GM12864 (cell line): ENCODE results near the gene ZNF184.
"Not testable (repeated sequence)": the region's sequence is repeated elsewhere in the genome, so short reads cannot be mapped to it uniquely, and the experiment has no call there.

Source experiments
- DNase-seq: peaks from one replicate; pipeline ENCODE4 v3.0.0-alpha.2; 2011; ENCODE audit warnings: low read depth
- H3K4me3 ChIP-seq: 2 replicates; pipeline ENCODE4 v1.5.1; 2011; ENCODE audit warnings: mild to moderate bottlenecking, low read depth, low read length, control low read depth
- TF ChIP-seq, protein P1 (sequence below): IDR thresholded peaks from 2 replicates; pipeline ENCODE4 v1.5.1; 2011; ENCODE audit warnings: low read depth, mild to moderate bottlenecking, moderate library complexity, low read length, control low read depth, inconsistent platforms; ENCODE audit errors: missing control alignments

Gene ZNF184

GRCh38 chr6:27439371-27439770 lies 33.5 kb downstream of the ZNF184 start:
- TF ChIP-seq, protein P1, sequence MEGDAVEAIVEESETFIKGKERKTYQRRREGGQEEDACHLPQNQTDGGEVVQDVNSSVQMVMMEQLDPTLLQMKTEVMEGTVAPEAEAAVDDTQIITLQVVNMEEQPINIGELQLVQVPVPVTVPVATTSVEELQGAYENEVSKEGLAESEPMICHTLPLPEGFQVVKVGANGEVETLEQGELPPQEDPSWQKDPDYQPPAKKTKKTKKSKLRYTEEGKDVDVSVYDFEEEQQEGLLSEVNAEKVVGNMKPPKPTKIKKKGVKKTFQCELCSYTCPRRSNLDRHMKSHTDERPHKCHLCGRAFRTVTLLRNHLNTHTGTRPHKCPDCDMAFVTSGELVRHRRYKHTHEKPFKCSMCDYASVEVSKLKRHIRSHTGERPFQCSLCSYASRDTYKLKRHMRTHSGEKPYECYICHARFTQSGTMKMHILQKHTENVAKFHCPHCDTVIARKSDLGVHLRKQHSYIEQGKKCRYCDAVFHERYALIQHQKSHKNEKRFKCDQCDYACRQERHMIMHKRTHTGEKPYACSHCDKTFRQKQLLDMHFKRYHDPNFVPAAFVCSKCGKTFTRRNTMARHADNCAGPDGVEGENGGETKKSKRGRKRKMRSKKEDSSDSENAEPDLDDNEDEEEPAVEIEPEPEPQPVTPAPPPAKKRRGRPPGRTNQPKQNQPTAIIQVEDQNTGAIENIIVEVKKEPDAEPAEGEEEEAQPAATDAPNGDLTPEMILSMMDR: no peak

GRCh38 chr6:27433714-27434113 lies 39.2 kb downstream of the ZNF184 start:
- TF ChIP-seq, protein P1: no peak
- no peak overlapping the region for H3K4me3 ChIP-seq
- no peak for DNase-seq

More at GRCh38 chr6:27439371-27439770, 33.5 kb downstream of the ZNF184 start:
- no peak for DNase-seq
- H3K4me3 ChIP-seq: no peak overlapping the region

DNA sequence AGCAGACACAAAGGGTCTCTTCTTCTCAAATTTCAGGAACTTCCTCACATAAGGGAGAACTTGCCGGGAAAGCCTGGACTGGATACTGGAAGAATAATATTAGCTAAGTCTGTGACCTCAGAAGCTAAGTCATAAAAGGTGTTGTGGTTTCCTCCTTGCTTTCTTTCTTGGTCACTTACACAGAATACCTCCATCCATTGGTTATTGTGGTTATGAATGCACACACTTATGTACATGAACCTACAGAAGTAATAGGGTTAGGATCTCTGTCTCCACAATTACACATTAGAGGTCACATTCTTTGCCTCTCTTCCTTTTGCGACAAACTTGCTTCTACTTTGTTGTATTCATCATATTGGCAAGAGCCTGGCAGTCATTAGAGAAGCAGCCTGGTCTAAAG lies 43.9 kb downstream of the ZNF184 start:
- TF ChIP-seq, protein P1: no peak

GRCh38 chr6:27428502-27428901 lies 44.4 kb downstream of the ZNF184 start:
- TF ChIP-seq, protein P1: no peak
- no peak overlapping the region for H3K4me3 ChIP-seq
- DNase-seq: no peak

More for the DNA sequence above, 43.9 kb downstream of the ZNF184 start:
- no peak for DNase-seq
- no peak overlapping the region for H3K4me3 ChIP-seq

- DNase-seq: no peak
- H3K4me3 ChIP-seq: no peak overlapping the region
- TF ChIP-seq, protein P1: no peak
Observed at GRCh38 chr6:27426045-27426620, 46.8 kb downstream of the ZNF184 start.

- H3K4me3 ChIP-seq: not testable (repeated sequence)
Observed at GRCh38 chr6:27424851-27425250, 48.1 kb downstream of the ZNF184 start.

DNA sequence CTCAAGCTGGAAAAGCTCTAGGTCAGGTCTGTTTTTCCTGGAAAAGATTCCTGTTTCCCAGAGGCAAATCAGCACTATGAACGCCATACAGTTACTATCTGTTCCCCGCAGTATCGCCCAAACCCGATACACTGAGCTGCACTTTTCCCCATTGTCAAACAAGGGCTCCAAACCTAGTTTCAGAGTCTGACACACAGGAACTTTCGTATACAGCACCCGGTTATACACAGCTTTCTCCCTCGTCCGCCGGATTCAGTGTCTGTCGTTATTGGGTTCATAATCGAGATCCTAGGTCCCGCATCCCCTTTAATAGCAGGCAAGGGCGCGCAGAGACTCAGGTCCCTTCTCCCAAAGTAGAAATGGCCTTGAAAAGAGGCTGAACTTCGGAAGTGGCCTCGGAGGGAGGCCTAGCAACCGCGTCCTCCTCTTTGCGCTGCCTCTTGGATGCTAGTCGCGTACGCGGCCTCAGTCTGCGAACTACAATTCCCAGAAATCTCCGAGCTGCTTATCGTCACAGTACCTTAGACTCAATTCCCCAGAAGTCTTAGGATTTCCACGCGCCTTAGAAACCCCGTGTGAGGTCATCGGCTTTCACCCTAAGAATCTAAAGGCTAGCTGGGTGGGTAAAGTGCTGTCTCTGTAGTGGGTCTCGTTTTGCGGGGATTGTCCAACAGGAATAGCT lies 50.1 kb downstream of the ZNF184 start:
- DNase-seq: no peak
- TF ChIP-seq, protein P1: no peak
- no peak overlapping the region for H3K4me3 ChIP-seq

More at GRCh38 chr6:27424851-27425250, 48.1 kb downstream of the ZNF184 start:
- not testable (repeated sequence) for DNase-seq
